ENCODE measurements around the gene OR8K3.

OR8K3 gene

DNA sequence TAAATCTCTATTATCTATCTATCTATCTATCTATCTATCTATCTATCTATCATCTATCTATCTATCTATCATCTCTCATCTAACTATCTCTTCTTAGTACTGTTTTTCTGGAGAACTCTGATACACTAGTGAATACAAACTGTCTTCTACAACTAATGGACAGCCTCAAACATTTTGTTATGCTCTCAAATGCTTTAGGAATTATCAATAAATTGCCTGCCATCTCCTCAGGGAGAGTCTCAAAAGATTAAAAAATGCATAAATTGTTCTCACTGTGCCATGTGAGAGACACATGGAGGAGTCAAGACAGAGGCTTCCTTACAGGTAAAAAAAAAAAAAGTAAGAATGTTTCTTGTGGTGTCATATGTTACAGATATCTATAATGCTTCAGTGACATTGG lies at the start of gene OR8K3:
OR8K3 (plus strand) TSS at position 301 of the 400 bp plus-strand sequence. CDS start 3,163 bp downstream, outside the sequence.
- TF ChIP-seq CTCF (IDR thresholded peaks at IDR 0.05): no peak
- H3K27ac ChIP-seq: no peak within 1 kb of the TSS

DNA sequence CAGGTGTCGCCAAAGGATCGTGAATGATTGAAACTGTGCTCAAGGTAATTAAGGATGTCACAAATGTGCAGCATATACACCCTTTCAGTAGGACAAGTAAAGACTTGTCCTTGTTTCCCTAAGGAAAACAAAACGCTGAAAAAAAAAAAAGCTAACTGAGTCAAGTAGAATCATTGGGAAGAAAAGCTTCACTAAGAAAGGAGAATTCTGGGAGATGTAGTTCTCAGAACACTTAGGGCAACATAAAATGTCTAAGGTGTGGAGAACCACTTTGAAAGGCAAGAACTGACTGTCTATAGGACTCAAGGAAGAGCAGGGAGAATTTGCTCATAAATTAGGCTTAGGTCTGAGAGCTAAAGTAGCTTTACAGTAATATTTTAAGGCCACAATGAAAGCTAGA lies 43.9 kb upstream of the OR8K3 start:
- no peaks in the 10 kb centered on the region for H3K4me1 ChIP-seq
- no peaks in the 10 kb centered on the region for H3K27me3 ChIP-seq (ENCODE audit: control insufficient read depth, insufficient read depth, low read length)
- no peaks in the 10 kb centered on the region for H3K9me3 ChIP-seq (ENCODE audit: control insufficient read depth, low read length)

More for the DNA sequence above, at the start of gene OR8K3:
- Histone ChIP-seq H3K4me3 (ENCODE audit: low read depth, low read length) (no peak within 1 kb of the TSS), H3K9ac (no peak within 1 kb of the TSS), H3K4me1 (no peaks in the 10 kb centered on the region), H3K36me3 (ENCODE audit: control insufficient read depth, insufficient read depth, low read length) (no peaks in the 10 kb centered on the region), H3K4me2 (ENCODE audit: low read length) (no peak within 1 kb of the TSS), H3K79me2 (no peaks in the 10 kb centered on the region), H3K27me3 (ENCODE audit: control insufficient read depth, insufficient read depth, low read length) (no peaks in the 10 kb centered on the region), H2AFZ (no peak within 1 kb of the TSS), H3K9me3 (ENCODE audit: control insufficient read depth, low read length) (no peaks in the 10 kb centered on the region)

GRCh38 chr11:56273854-56274253 lies 41.1 kb upstream of the OR8K3 start, which contains the start of gene OR5T1:
TSS of gene OR5T1 (plus strand) at chr11:56274154. CDS start at chr11:56275639, 1,485 bp downstream.
- TF ChIP-seq CTCF (IDR thresholded peaks at IDR 0.05): no peak
- no peak within 1 kb of the TSS for H3K9ac ChIP-seq
- no peaks in the 10 kb centered on the region for H3K79me2 ChIP-seq
- no peak within 1 kb of the TSS for H3K4me2 ChIP-seq (ENCODE audit: low read length)
- no peaks in the 10 kb centered on the region for H3K9me3 ChIP-seq (ENCODE audit: control insufficient read depth, low read length)
- H3K27me3 ChIP-seq (ENCODE audit: control insufficient read depth, insufficient read depth, low read length): no peaks in the 10 kb centered on the region
- H3K4me1 ChIP-seq: no peaks in the 10 kb centered on the region
- H3K27ac ChIP-seq: no peak within 1 kb of the TSS
- no peak within 1 kb of the TSS for H2AFZ ChIP-seq
- no peak within 1 kb of the TSS for H3K4me3 ChIP-seq (ENCODE audit: low read depth, low read length)
- H3K36me3 ChIP-seq (ENCODE audit: control insufficient read depth, insufficient read depth, low read length): no peaks in the 10 kb centered on the region

More for the DNA sequence above, 43.9 kb upstream of the OR8K3 start:
- H3K4me2 ChIP-seq (ENCODE audit: low read length): no peak overlapping the region
- H3K4me3 ChIP-seq (ENCODE audit: low read depth, low read length): no peak overlapping the region
- H2AFZ ChIP-seq: no peak overlapping the region
- H3K9ac ChIP-seq: no peak overlapping the region
- no peaks in the 10 kb centered on the region for H3K36me3 ChIP-seq (ENCODE audit: control insufficient read depth, insufficient read depth, low read length)
- no peak for TF ChIP-seq CTCF (IDR thresholded peaks at IDR 0.05)
- H3K27ac ChIP-seq: no peak overlapping the region
- no peaks in the 10 kb centered on the region for H3K79me2 ChIP-seq

DNA sequence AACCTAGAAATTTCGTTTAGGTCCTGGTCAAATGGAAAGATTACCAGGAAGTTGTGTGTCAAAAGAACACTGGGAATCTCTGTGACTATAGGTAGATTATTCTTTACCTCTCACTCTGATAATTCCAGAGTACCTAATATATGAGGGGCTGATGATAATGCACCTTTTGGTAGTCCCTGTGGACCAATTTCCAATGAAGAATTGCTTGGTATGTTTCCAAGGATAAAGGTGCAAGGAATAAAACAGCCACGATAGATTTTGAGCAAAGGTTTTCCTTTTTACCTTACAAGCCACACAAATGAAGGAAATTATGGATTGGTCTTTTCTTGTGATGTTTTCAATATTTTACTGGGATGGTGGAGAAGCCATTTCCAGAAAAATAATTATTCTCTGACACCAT lies 22.8 kb upstream of the OR8K3 start, which contains the start of gene OR8H1:
OR8H1 (minus strand) TSS at position 101 of the 400 bp plus-strand sequence. CDS start 1,192 bp downstream, outside the sequence.
- no peak within 1 kb of the TSS for H3K27ac ChIP-seq
- H3K9me3 ChIP-seq (ENCODE audit: control insufficient read depth, low read length): no peaks in the 10 kb centered on the region
- no peaks in the 10 kb centered on the region for H3K36me3 ChIP-seq (ENCODE audit: control insufficient read depth, insufficient read depth, low read length)

More for the DNA sequence above, 22.8 kb upstream of the OR8K3 start, which contains the start of gene OR8H1:
- Histone ChIP-seq H3K9ac (no peak within 1 kb of the TSS), H3K27me3 (ENCODE audit: control insufficient read depth, insufficient read depth, low read length) (no peaks in the 10 kb centered on the region), H3K79me2 (no peaks in the 10 kb centered on the region), H3K4me2 (ENCODE audit: low read length) (no peak within 1 kb of the TSS), H3K4me3 (ENCODE audit: low read depth, low read length) (no peak within 1 kb of the TSS), H2AFZ (no peak within 1 kb of the TSS), H3K4me1 (no peaks in the 10 kb centered on the region)
- no peak for TF ChIP-seq CTCF (IDR thresholded peaks at IDR 0.05)

All from parathyroid adenoma (tissue), 2 donors.